Peyer's patch (tissue), 4 donors: ENCODE data around the gene CARMIL1. TPM values are rescaled to one million over a fixed set of nuclear protein-coding genes. Genes with fewer than 3 reads are reported as not detected.
A peak's percentile ranks its signal among the peaks of the same experiment; 100 is the strongest.

ENCODE experiments used
- DNase-seq, 3 donors: peaks; one replicate each; pipeline ENCODE4 v3.0.0-alpha.2; 2017 to 2019
- H3K27ac ChIP-seq, 4 donors: fragments of 200-600 bp; sonication (generic); one replicate each; pipeline ENCODE4 v1.5.1; 2016 to 2019
- H3K27me3 ChIP-seq, 2 donors: fragments of 200-600 bp; sonication (generic); one replicate each; pipeline ENCODE4 v1.5.1; 2019
- H3K36me3 ChIP-seq, 3 donors: fragments of 200-600 bp; sonication (generic); one replicate each; pipeline ENCODE4 v1.5.1; 2016 to 2019
- H3K4me1 ChIP-seq, 4 donors: fragments of 200-600 bp; sonication (generic); one replicate each; pipeline ENCODE4 v1.5.1; 2016 to 2019
- H3K4me3 ChIP-seq, 4 donors: fragments of 200-600 bp; sonication (generic); 1 replicate in 3 of 4; 2 replicates in 1 of 4; pipeline ENCODE4 v1.5.1; 2016 to 2019; ENCODE audit warnings: mild to moderate bottlenecking in 1 of 4
- H3K9me3 ChIP-seq, 4 donors: fragments of 200-600 bp; sonication (generic); one replicate each; pipeline ENCODE4 v1.5.1; 2016 to 2019; ENCODE audit warnings: mild to moderate bottlenecking in 1 of 4
- CTCF ChIP-seq, 6 experiments: fragments of 450-650 bp in 4 of 6; fragments of 200-600 bp in 2 of 6; sonication (generic) in 1 of 6; IDR thresholded peaks; one replicate each; pipeline ENCODE4 v1.5.1; 2017 to 2019; ENCODE audit warnings: antibody characterized with exemption in 6 of 6, mild to moderate bottlenecking in 3 of 6, moderate library complexity in 1 of 6
- POLR2A ChIP-seq, 2 donors: fragments of 450-650 bp; IDR thresholded peaks; one replicate each; pipeline ENCODE4 v1.5.1; 2017; ENCODE audit warnings: antibody characterized with exemption in 2 of 2, mild to moderate bottlenecking in 2 of 2, moderate library complexity in 2 of 2
- total RNA-seq, 4 donors: library from RNA; depleted of rRNA; stranded (reverse); fragments of >200 nt; gene quantifications; one replicate each; pipeline ENCODE4 v1.1.0, GENCODE V29; 2016

Gene CARMIL1
- total RNA-seq, 4 donors from 2014 or later, result 75.1 to 107 (median 85.7) TPM

GRCh38 chr6:25635886-25636317 is 356.7 kb downstream of the CARMIL1 start:
- Histone ChIP-seq H3K27ac (no peak overlapping the region), H3K27me3 (no peaks in the 10 kb centered on the region), H3K4me1 (peaks cover 0 to 7% (median 0%) of the 10 kb centered on the region in 4 donors), H3K4me3 (no peak overlapping the region), H3K36me3 (no peaks in the 10 kb centered on the region), H3K9me3 (no peaks in the 10 kb centered on the region)
- peak in 2 of 3 donors; percentile 56 to 64 for DNase-seq
- TF ChIP-seq POLR2A (IDR thresholded peaks at IDR 0.05), result no peak
- no peak for TF ChIP-seq CTCF (IDR thresholded peaks at IDR 0.05)

GRCh38 chr6:25637211-25637610 is 358.0 kb downstream of the CARMIL1 start:
- no peak for TF ChIP-seq POLR2A (IDR thresholded peaks at IDR 0.05)
- TF ChIP-seq CTCF (IDR thresholded peaks at IDR 0.05), result no peak
- Histone ChIP-seq H3K4me1 (peaks cover 0 to 7% (median 0%) of the 10 kb centered on the region in 4 donors), H3K27me3 (no peaks in the 10 kb centered on the region), H3K4me3 (no peak overlapping the region), H3K36me3 (no peaks in the 10 kb centered on the region), H3K27ac (no peak overlapping the region), H3K9me3 (no peaks in the 10 kb centered on the region)
- no peak for DNase-seq

GRCh38 chr6:25637960-25638434 is 358.8 kb downstream of the CARMIL1 start:
- H3K4me1 ChIP-seq, result peaks cover 0 to 7% (median 0%) of the 10 kb centered on the region in 4 donors
- DNase-seq, result no peak
- no peaks in the 10 kb centered on the region for H3K36me3 ChIP-seq
- no peak overlapping the region for H3K27ac ChIP-seq
- no peak for TF ChIP-seq POLR2A (IDR thresholded peaks at IDR 0.05)
- peak in 1 of 6 experiments; percentile 10 for TF ChIP-seq CTCF (IDR thresholded peaks at IDR 0.05)
- H3K27me3 ChIP-seq, result no peaks in the 10 kb centered on the region
- H3K9me3 ChIP-seq, result no peaks in the 10 kb centered on the region
- no peak overlapping the region for H3K4me3 ChIP-seq

GRCh38 chr6:25639653-25640052 is 360.5 kb downstream of the CARMIL1 start:
- no peak overlapping the region for H3K27ac ChIP-seq
- TF ChIP-seq POLR2A (IDR thresholded peaks at IDR 0.05) (no peak), CTCF (IDR thresholded peaks at IDR 0.05) (no peak)
- H3K4me1 ChIP-seq, result peaks cover 0 to 7% (median 0%) of the 10 kb centered on the region in 4 donors
- H3K27me3 ChIP-seq, result no peaks in the 10 kb centered on the region
- DNase-seq, result no peak
- no peak overlapping the region for H3K4me3 ChIP-seq
- no peaks in the 10 kb centered on the region for H3K9me3 ChIP-seq
- H3K36me3 ChIP-seq, result no peaks in the 10 kb centered on the region

- H3K27me3 ChIP-seq, result no peaks in the 10 kb centered on the region
- H3K4me3 ChIP-seq, result no peak overlapping the region
- H3K27ac ChIP-seq, result no peak overlapping the region
- TF ChIP-seq POLR2A (IDR thresholded peaks at IDR 0.05), result no peak
- TF ChIP-seq CTCF (IDR thresholded peaks at IDR 0.05), result no peak
- no peak for DNase-seq
- peaks cover 0 to under 1% (median 0%) of the 10 kb centered on the region in 4 donors for H3K4me1 ChIP-seq
- H3K9me3 ChIP-seq, result no peaks in the 10 kb centered on the region
- no peaks in the 10 kb centered on the region for H3K36me3 ChIP-seq
These were observed 361.3 kb downstream of the CARMIL1 start for GRCh38 chr6:25640446-25640845.

GRCh38 chr6:25640891-25641290 is 361.7 kb downstream of the CARMIL1 start:
- H3K4me3 ChIP-seq, result no peak overlapping the region
- TF ChIP-seq POLR2A (IDR thresholded peaks at IDR 0.05) (no peak), CTCF (IDR thresholded peaks at IDR 0.05) (no peak)
- H3K36me3 ChIP-seq, result no peaks in the 10 kb centered on the region
- DNase-seq, result no peak
- H3K27ac ChIP-seq, result no peak overlapping the region
- H3K27me3 ChIP-seq, result no peaks in the 10 kb centered on the region
- H3K9me3 ChIP-seq, result no peaks in the 10 kb centered on the region
- no peaks in the 10 kb centered on the region for H3K4me1 ChIP-seq
